G401.6 (cell line): Measurements from ENCODE around the gene ARL5C.

Source experiments
- FAIRE-seq: peaks from 2 replicates; lab custom pipeline; 2012; peaks lifted over from hg19 to GRCh38; lab: Jason Lieb, UNC

Gene ARL5C

GRCh38 chr17:39107155-39107554 is 58.8 kb downstream of the ARL5C start:
- FAIRE-seq: no peak
